ENCODE results near the gene HNRNPA2B1.

The HNRNPA2B1 gene

DNA sequence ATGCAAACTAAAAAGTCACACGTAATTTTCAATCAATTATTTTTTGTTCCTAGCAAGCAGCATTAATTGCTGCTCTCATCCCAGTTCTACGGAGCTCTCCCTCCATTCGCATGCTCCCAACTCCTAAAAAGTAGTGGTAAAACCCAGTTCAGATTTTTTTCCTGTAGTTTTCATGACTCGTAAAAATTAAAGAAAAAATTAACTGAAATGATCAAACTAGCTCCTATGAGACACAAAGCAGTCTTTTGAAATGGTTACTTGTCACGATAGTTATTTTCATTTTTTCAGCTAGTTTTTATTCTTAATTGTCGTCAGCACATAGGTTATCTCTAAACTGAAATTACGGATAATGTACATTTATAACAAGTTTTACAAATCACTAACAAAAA, 1.8 kb downstream of the HNRNPA2B1 start:
- in situ Hi-C loops (cut with MboI; ENCODE audit: low sequenced_read_pairs), result loop anchor here (10.0 kb wide), 1 partner anchor 104 kb away; no protein-coding TSS in a partner anchor

DNA sequence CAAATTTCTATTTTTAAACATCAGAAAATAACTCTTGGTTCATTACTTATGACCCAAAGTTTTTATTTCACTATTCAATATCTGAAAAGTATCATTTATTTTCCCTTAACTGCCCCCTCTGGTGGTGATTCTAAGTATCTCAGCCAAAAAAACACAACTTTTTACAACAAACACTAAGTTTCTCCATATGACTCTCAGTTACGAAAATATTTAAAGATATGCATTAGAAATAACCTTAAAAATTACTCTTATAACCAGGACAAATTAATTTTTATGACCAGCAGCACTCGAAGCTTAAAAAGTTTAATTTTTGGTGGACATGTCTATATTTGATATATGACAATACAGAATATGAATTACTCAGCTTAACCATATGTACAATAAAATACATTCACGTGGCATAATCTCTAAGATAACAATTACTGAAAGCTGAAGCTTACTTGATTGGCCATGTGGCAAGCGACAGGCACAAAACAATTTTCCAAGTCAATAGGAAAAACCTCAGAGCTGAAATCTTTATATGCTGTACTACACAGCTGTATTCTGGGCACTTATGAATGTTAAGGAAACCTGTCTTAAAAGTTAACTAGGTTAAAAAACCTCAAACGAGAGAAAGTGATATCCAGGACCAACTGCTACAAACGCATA, 2.3 kb downstream of the HNRNPA2B1 start:
- in situ Hi-C loops (cut with MboI; ENCODE audit: low sequenced_read_pairs), result loop anchor here (10.0 kb wide), 1 partner anchor 103 kb away; no protein-coding TSS in a partner anchor

DNA sequence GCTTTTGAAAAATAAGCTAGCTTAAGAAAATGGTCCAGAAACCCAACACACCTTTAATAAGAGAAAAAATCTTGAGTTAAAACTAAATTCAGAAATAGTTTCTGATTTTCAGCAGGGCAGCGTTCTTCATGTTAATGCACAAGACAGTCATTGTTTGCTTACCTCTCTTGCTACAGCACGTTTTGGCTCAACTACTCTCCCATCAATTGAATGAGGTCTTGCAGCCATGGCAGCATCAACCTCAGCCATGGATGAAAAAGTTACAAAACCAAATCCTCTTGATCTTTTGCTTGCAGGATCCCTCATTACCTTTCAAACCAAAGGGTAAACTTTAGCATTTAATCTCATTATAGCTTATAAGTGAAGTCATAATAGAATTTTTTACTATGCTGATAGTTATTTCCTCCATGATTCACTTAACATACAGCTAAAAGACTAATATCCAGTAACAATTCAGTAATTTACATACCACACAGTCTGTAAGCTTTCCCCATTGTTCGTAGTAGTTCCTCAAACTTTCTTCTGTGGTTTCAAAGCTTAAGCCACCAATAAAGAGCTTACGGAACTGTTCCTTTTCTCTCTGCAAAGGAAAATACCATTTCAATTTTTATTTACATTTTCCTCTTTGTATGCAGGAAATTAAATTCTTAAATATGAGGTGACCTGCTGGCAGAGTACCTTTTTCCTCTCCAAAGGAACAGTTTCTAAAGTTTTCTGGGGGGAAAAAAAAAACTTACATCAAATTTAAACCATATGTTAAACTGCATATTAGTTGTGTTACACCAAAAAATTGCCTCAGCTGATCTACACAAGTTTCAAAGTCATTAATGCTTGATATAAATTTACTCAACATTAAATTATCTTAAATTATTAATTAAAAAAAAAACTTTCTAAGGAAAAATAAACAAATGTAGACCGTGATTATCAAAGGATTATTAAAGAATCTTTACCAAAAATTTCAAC, 3.1 kb downstream of the HNRNPA2B1 start:
- in situ Hi-C loops (cut with MboI; ENCODE audit: low sequenced_read_pairs), result loop anchor here (10.0 kb wide), 1 partner anchor 103 kb away; no protein-coding TSS in a partner anchor

DNA sequence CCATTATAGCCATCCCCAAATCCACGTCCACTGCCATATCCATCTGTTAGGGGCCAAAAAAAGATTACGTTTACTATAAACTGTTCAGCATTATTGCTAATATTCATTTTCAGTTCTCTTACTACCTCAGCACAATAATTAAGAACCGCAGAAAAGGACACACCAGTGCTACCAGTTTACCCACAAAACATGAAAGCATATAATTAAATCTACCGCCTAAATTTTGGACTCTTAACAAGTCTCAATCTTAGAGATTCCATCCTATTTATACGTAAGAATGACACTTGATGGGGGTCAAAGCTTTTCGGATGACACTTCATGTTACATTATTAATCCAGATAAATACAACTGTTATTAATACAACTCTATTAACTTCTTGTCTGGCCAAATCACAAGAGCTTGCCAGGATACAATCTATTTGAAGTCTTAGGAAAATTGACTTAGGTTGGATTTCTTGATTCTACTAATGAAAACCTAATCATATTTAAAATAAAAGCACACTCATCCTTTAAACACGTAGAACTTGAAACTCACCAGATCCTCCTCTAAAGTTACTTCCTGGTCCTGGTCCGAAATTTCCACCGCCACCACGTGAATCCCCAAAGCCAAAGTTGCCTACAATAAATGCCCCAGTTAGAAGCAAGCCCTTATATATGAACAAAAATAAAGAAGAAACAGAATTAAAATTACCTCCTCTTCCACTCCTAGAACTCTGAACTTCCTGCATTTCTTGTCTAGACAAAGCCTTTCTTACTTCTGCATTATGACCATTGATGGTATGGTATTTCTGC, 4.5 kb downstream of the HNRNPA2B1 start:
- in situ Hi-C loops (cut with MboI; ENCODE audit: low sequenced_read_pairs), result loop anchor here (10.0 kb wide), 1 partner anchor 101 kb away; no protein-coding TSS in a partner anchor

DNA sequence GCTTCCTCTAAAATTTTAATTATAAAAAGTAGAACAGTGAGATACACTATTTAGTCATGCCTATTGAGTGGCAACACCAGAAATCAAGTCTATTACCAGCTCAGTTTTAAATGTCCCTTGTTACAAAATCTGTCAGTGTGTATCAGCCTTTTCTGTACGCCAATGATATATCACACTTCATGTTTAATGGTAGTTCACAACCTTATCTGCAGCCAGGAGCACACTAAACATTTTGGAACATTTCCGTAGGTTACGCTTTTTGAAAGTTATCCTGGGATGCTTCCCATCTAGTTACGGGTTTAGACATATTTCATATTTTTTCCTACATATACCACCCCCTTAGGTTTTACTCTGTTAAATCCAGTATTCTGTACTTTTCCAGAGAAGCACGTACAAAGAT, 5.4 kb downstream of the HNRNPA2B1 start:
- in situ Hi-C loops (cut with MboI; ENCODE audit: low sequenced_read_pairs), result loop anchor here (10.0 kb wide), 1 partner anchor 100 kb away; no protein-coding TSS in a partner anchor

DNA sequence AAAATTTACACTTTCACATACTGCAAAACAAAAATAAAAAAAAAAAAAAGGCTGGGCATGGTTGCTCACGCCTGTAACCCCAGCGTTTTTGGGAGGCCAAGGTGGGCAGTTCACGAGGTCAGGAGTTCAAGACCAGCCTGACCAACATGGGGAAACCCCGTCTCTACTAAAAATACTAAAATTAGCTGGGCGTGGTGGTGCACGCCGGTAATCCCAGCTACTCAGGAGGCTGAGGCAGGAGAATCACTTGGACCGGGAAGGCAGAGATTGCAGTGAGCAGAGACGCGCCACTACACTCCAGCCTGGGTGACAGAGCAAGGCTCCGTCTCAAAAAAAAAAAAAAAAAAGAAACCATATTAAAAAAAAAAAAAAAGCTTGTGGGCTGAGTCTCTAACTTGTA, 5.8 kb downstream of the HNRNPA2B1 start:
- in situ Hi-C loops (cut with MboI; ENCODE audit: low sequenced_read_pairs), result loop anchor here (10.0 kb wide), 1 partner anchor 100 kb away; no protein-coding TSS in a partner anchor

DNA sequence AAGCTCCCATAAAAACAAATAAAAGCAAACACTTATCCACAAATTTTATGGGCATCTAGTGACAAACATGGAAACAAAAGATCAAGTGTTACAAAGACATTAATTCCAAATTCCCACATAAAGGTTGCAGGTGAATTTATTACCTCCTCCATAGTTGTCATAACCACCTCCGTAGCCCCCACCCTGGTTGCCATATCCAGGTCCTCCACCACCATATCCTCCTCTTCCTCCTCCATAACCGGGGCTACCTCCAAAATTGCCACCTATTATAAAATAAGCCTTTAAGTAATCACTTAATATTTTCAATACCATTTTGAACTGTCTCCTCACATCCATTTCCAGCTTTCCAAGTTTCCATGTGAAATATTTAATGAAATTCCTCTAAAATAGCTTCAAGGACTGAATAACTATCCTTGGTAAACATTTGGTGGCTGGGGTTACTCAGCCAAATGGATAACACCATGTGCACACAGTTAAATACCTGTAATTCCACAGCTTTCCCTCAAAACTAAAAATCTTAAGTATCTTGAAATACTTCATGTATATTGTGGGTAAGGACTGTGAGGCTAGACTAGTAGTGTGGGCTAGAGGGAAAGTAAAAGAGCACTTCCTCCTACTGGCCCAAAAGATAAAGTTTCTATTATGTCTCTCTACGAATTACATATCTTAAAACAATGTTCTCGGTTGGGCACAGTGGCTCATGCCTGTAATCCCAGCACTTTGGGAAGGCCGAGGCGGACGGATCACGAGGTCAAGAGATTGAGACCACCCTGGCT, 6.9 kb downstream of the HNRNPA2B1 start:
- in situ Hi-C loops (cut with MboI; ENCODE audit: low sequenced_read_pairs), result loop anchor here (10.0 kb wide), 1 partner anchor 99 kb away; no protein-coding TSS in a partner anchor

DNA sequence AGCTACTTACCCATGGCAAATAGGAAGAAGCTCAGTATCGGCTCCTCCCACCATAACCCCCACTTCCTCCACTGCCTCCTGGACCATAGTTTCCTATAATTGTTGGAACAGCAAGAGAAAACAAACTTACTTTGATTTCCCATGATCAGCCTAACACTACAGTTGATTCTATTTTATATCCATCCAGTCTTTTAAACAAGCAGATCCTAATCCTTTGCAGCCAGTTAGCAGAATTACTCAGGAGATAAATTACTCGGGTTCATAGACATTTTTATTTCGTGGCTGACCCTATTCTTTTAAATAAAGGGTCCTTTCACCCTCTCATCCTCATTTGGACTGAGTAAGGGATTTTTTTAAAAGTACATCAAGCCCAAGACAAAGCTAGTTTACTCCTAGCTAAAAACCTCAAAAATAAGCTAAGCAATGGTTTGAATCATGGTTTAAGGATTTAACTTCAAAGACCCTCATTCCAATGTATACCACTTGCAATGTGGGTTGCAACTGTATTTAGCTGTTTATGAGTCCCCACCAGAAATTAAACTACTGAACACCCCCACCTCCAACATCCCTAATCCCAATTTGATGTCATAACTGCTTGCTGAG, 8.0 kb downstream of the HNRNPA2B1 start:
- in situ Hi-C loops (cut with MboI; ENCODE audit: low sequenced_read_pairs), result loop anchor here (10.0 kb wide), 1 partner anchor 98 kb away; no protein-coding TSS in a partner anchor

DNA sequence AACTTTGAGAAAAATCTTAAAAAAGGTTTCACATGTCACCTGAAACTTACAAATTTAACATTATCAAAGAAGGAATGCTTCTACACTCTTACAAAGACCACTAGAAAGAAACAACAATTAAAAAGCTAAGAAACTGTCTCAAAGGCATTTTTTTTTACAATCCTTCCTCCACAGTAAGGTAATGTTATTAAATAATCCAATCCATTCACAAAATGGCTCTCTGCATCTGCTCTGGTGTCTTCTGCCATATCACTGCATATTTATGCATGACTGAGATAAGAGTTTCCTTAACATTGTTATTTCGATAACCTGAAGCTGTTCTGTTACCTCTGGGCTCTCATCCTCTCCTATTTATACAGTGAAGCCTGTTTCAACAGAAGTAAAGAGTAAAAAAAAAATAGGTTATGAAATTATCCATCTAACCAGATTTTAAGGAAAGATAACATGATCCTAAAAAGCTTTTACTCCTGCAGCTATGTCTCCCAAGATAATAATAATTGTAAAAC, 8.5 kb downstream of the HNRNPA2B1 start:
- in situ Hi-C loops (cut with MboI; ENCODE audit: low sequenced_read_pairs), result loop anchor here (10.0 kb wide), 1 partner anchor 97 kb away; no protein-coding TSS in a partner anchor

DNA sequence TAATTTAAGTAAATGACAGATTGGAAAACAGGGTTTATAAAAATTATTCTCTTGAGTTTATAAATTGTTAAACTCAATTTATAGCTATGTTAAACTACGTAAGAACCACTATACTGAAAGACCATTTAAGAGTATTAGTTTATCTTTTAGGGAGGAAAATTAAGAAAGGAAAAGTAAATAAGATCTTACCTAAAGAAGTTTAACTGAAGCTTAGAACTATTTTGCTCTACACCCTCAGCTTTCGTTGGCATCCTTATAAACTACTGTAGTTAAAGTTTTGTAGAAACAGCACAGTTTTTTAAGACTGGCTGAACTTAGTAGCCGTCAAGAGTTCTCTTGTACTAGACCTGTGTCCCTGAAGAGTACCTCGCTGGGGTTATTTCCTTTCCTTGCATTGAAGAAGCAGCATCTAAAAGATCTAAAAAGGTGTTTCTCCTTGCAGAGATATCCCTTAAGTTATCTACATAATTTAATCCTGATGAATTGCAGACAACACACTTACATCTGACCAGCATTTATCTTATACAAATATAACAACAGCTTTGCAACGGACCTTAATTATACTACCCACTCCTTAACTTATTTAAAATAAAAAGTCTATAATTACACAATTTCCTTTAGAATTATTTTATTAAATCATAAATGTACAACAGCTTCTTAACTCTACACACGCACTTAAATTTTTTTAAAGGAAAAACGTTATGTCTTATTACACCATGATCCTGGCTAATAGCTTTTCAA, 9.1 kb downstream of the HNRNPA2B1 start:
- in situ Hi-C loops (cut with MboI; ENCODE audit: low sequenced_read_pairs), result loop anchor here (10.0 kb wide), 1 partner anchor 97 kb away; no protein-coding TSS in a partner anchor

DNA sequence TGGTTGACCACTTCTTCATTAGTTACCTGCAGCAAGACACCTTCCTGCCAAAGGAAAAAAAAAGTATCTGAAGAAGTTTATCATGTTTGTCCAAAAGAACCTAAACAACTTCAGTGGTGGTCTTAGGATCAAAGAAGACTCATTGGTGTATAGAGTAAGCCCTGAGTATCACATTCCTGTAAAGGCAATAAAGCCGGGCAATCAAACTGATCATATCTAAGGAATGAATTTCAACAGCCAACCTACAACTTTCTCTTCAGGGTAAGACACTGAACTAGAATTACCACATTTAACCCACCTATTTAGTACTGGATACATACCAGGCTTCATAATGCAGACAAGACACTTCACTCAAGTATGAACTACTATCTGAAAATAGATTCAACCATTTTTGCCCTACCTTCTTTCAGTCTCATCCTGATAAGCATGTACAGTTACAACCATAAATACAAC, 10.1 kb downstream of the HNRNPA2B1 start:
- in situ Hi-C loops (cut with MboI; ENCODE audit: low sequenced_read_pairs), result loop anchor here (10.0 kb wide), 1 partner anchor 96 kb away; no protein-coding TSS in a partner anchor

DNA sequence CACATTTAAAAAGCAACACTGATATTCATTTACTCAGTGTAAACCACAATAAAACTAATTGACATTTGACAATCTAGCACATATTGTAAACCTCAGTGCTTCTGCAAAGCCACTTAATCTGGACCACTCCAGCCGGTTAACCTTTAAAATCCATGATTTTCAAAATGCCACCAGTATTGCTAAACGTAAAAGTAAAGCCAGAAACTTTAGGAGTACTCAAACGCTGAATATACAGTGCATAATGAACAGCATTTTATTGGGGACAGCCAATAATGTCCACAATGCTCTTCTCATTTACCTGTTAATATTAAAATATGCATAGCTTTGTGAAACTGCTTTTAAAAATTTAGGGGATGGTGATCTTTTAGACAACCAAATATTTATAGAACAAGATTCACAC, 10.8 kb downstream of the HNRNPA2B1 start:
- in situ Hi-C loops (cut with MboI; ENCODE audit: low sequenced_read_pairs), result loop anchor here (10.0 kb wide), 1 partner anchor 95 kb away; no protein-coding TSS in a partner anchor

DNA sequence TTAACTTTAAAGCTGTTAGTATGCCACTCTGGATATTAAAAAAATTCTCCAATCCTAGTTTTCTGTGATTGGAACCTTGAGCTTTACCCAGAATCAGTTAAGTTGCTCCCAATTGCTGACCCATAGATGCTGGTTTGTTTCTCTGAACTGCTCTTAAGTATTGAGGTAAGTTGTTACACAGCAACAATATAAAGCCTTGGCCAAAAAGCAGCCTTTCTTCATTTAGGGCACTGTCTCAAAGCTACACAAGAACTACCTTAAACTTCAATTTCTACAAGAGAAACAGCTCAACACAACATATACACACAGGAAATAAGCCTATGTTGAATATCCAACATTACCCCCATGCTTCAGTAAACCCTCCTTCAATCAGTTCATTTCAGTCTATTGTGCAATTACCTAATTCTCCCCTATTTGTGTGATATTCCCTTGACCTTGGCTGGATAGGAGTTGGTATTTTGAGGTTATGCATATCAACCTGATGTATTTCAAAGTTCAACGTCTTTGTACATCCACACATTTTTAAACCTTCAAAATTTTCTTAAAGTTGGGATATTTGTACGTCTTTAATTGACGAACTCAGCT, 11.5 kb downstream of the HNRNPA2B1 start:
- in situ Hi-C loops (cut with MboI; ENCODE audit: low sequenced_read_pairs), result no loop called here

DNA sequence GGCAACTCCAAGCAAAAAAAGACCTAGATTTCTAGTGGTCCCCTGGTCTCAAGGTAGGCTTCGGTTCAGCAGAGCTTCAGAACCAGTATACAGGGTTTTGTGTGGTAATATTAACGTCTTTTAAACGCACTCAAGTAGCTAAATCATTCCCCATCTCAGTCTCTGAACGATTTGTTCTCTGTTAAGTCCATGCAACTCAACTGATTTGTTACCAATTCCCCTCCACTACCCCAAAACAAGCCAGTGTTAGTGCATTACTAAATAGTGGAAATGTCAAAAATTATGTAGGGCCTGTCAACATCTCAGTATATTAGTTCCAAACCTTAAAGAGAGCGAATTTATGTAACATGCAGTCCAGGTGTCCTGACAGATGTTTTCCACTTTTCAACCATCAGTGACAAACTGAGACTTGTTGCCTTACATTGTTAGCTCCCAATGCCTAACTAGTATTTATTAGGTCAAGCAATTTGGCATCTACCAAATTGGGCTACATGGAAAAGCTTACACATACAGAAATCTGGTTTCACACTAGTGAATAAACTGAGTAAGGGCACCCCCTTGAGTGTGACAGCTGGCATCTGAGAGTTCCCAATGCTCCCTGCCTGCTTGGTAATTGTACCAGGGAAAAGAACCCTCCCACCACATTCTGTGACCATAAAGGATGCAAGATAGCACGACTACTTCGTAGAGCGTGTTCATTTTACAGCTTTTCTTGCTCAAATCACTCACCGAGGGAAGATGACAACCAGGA, 12.2 kb downstream of the HNRNPA2B1 start:
- in situ Hi-C loops (cut with MboI; ENCODE audit: low sequenced_read_pairs), result no loop called here

DNA sequence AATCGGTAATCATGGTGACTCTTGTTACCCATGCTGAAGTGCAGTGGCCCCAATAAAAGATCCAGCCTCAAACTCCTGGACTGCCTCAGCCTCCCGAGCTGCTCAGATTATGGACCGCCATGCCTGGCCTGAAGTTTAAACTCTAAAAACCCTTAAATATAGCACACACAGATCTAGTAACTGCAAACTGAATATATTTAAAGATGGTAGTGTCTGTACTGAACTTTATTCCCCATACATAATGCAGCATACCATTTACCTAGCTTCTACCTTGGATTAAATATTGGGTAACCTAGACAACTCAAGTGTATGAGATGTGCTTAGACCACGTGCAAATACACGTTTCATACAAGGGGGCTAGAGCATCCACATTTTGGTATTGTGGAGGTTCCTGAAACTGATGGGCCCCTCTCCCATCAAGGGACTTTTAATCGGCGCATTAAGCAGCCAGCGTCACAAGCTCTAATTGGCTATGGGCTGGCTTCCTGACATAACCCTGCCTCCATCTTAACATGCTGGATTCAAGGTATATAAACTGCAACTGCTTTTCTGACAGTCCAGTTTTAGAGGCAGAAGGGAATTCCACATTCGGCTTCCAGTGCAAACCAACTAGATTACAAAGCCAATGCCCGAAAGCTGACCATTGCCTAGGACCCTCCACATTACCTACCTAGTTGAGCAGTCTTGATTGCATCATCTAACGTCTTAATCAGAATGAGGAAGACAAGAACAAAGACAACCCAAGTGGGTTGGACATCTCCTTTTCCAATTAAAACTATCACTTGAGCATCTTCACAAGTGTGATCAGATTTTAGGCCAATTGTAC, 13.0 kb downstream of the HNRNPA2B1 start:
- in situ Hi-C loops (cut with MboI; ENCODE audit: low sequenced_read_pairs), result no loop called here
